ENCODE measurements around the gene CHN1.

Gene CHN1

DNA sequence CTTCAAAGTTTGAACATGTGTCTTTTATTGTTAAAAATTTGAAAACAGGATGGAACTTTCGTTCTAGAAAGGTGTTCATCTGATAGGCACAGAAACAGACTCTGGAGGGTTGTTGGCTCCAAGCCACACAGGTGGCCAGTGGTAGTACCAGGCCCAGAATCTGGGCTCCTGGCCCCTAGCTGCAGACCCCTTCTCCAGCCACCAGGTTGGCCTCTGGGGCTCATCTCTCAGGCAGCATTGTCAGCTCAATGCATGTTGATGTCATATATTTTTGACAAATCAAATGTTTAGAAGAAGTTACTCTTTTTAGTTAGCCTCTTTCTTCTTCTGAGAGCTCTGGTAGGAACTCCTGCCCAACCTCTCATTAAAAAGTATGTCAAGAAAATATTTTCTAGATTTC lies 206.4 kb downstream of the CHN1 start:
- Histone ChIP-seq H3K4me1 (ENCODE audit: control insufficient read depth, insufficient read depth, low read length) (peaks cover 15% of the 10 kb centered on the region), H3K9ac (ENCODE audit: low read depth, low read length) (no peak overlapping the region), H3K9me3 (ENCODE audit: control insufficient read depth, insufficient read depth, low read length) (no peaks in the 10 kb centered on the region), H3K27me3 (ENCODE audit: control insufficient read depth, insufficient read depth, low read length) (no peaks in the 10 kb centered on the region), H3K36me3 (ENCODE audit: control insufficient read depth, insufficient read depth, low read length) (peaks cover under 1% of the 10 kb centered on the region), H3K4me3 (ENCODE audit: low read depth, low read length) (no peak overlapping the region)

DNA sequence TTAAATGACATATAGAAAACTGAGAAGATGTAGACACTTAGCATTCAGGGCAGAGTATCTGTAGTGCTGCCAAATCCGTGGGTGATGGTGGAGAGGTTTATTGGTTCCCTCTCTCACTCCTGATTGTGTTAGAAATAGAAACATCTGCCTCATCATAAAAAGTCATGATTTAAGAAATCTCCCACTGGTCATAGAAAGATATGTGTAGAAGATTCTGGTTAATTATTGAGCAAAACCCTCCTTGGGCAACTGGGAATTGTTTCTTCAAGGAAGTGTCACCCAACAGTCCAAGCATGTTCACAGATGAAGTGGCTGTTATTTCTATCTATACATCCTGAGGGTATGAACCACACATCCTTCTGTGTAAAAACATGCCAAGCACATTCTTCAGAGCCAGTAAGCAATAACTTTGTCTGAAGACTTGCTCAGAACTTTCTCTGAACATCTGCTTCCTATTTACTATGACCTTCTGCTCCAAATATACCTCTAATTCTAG lies 207.4 kb downstream of the CHN1 start:
- no peak overlapping the region for H3K4me3 ChIP-seq (ENCODE audit: low read depth, low read length)
- H3K9ac ChIP-seq (ENCODE audit: low read depth, low read length), result no peak overlapping the region
- peaks cover 15% of the 10 kb centered on the region for H3K4me1 ChIP-seq (ENCODE audit: control insufficient read depth, insufficient read depth, low read length)
- no peaks in the 10 kb centered on the region for H3K36me3 ChIP-seq (ENCODE audit: control insufficient read depth, insufficient read depth, low read length)
- no peaks in the 10 kb centered on the region for H3K9me3 ChIP-seq (ENCODE audit: control insufficient read depth, insufficient read depth, low read length)
- no peaks in the 10 kb centered on the region for H3K27me3 ChIP-seq (ENCODE audit: control insufficient read depth, insufficient read depth, low read length)

DNA sequence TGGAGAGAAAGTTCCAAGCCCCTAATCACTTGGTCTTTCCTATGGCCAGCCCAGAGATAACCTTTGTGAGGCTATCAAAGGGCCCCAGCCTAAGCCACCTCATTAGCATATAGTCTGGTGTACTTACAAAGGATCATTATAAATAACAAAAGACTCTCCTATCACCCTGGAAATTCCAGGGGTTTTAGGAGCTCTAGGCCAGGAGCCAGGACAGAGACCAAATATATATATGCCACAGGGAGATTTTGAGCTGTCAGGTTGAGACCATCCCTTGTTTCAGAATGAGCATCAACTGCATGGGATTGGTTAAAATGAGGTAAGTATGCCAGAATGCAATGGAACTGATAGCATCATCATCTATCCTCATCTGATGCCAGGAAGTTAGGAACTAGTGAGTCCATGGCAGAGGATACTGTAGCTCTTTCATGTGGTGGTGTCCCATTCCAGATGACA lies 208.8 kb downstream of the CHN1 start:
- no peaks in the 10 kb centered on the region for H3K36me3 ChIP-seq (ENCODE audit: control insufficient read depth, insufficient read depth, low read length)
- H3K9me3 ChIP-seq (ENCODE audit: control insufficient read depth, insufficient read depth, low read length), result no peaks in the 10 kb centered on the region
- no peak overlapping the region for H3K9ac ChIP-seq (ENCODE audit: low read depth, low read length)
- no peaks in the 10 kb centered on the region for H3K27me3 ChIP-seq (ENCODE audit: control insufficient read depth, insufficient read depth, low read length)
- peaks cover 26% of the 10 kb centered on the region for H3K4me1 ChIP-seq (ENCODE audit: control insufficient read depth, insufficient read depth, low read length)
- H3K4me3 ChIP-seq (ENCODE audit: low read depth, low read length), result peak overlapping the region; percentile 16

DNA sequence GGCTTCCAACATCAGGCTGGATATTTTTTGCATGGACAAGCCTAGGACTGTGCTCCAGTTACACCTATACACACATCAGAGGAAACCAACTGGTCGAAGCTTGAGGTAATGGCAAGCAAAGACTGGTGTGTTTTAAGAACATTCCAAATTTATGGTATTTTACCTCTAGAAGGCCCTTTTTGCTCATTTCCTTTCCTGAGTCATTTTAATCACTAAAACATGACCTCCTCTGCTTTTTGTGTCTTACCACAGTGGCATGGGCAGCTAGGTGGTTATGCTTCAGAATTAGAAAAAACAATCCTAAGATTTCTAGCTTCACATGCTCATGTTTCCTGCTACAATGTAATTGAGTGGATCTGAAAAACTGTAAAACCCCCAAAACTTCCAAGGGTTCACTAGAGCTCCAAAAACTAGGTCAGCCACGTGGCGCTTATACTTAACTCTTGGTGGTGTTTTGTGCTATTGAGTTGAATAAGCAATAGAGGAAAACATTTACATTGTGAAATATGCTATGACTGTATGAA lies 210.3 kb downstream of the CHN1 start:
- Histone ChIP-seq H3K9ac (ENCODE audit: low read depth, low read length) (no peak overlapping the region), H3K9me3 (ENCODE audit: control insufficient read depth, insufficient read depth, low read length) (no peaks in the 10 kb centered on the region), H3K36me3 (ENCODE audit: control insufficient read depth, insufficient read depth, low read length) (no peaks in the 10 kb centered on the region), H3K4me1 (ENCODE audit: control insufficient read depth, insufficient read depth, low read length) (peaks cover 28% of the 10 kb centered on the region), H3K4me3 (ENCODE audit: low read depth, low read length) (no peak overlapping the region), H3K27me3 (ENCODE audit: control insufficient read depth, insufficient read depth, low read length) (no peaks in the 10 kb centered on the region)

DNA sequence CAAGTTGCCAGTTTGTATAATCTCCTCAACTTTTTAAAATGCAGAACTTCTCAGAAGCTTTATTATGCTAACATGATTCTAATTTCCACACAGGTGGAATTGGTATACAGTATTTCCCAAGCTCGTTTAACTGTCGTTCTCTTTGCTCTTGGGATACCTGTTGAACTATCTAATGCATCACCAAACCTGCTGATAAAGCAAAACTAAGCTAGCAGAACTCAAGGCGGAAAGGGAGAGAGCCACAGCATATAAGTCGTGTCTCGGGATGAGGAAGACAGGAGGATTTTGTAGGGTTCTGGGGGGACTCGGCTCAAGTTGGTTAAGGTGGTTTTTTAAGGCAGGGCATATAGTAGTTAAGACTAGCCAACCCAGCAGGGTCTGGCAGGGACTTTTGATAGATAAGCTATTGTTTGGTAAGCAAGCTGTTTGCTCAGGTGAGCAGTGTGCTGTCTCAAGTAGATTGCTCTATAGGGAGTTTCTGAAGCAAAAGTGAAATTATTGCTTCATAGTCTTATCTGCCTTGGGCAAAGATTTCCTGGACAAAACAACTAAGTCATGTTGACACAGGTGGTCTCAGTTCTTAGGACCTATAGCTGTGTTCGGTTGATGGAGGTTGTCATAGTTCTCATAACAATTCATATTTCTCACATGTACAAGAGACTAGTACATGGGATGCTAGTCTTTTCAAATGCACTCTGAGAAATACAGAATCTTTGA lies 212.7 kb downstream of the CHN1 start:
- peaks cover 41% of the 10 kb centered on the region for H3K4me1 ChIP-seq (ENCODE audit: control insufficient read depth, insufficient read depth, low read length)
- H3K9ac ChIP-seq (ENCODE audit: low read depth, low read length), result no peak overlapping the region
- H3K4me3 ChIP-seq (ENCODE audit: low read depth, low read length), result no peak overlapping the region
- no peaks in the 10 kb centered on the region for H3K36me3 ChIP-seq (ENCODE audit: control insufficient read depth, insufficient read depth, low read length)
- no peaks in the 10 kb centered on the region for H3K9me3 ChIP-seq (ENCODE audit: control insufficient read depth, insufficient read depth, low read length)
- no peaks in the 10 kb centered on the region for H3K27me3 ChIP-seq (ENCODE audit: control insufficient read depth, insufficient read depth, low read length)

DNA sequence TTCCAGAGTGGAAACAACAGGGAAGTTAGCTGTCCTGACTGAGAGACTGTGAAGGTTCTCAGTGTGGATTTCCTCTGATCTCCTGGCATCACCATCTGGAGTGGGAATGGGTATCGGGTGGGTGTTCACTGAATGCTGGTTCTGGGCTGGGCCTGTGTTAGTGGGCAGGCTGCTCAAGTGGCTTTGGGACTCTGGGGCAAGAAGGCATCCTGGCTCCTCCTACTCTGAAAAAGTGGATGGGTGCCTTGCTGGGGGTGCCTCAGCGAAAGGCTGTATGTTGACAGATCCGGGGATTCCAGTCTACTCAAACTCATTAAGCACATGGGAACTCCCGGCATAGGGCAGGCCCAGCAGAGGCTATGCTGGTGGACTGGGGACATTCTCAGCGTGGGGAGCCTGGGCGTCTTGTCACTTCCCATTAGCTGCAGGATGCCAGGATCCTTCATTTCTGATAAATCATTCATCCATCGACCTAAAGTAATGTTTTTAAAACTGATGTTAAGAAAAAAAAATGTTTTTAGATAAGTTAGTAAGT lies 213.4 kb downstream of the CHN1 start:
- no peak overlapping the region for H3K9ac ChIP-seq (ENCODE audit: low read depth, low read length)
- H3K36me3 ChIP-seq (ENCODE audit: control insufficient read depth, insufficient read depth, low read length), result no peaks in the 10 kb centered on the region
- no peaks in the 10 kb centered on the region for H3K27me3 ChIP-seq (ENCODE audit: control insufficient read depth, insufficient read depth, low read length)
- H3K4me3 ChIP-seq (ENCODE audit: low read depth, low read length), result no peak overlapping the region
- no peaks in the 10 kb centered on the region for H3K9me3 ChIP-seq (ENCODE audit: control insufficient read depth, insufficient read depth, low read length)
- peaks cover 43% of the 10 kb centered on the region for H3K4me1 ChIP-seq (ENCODE audit: control insufficient read depth, insufficient read depth, low read length)

DNA sequence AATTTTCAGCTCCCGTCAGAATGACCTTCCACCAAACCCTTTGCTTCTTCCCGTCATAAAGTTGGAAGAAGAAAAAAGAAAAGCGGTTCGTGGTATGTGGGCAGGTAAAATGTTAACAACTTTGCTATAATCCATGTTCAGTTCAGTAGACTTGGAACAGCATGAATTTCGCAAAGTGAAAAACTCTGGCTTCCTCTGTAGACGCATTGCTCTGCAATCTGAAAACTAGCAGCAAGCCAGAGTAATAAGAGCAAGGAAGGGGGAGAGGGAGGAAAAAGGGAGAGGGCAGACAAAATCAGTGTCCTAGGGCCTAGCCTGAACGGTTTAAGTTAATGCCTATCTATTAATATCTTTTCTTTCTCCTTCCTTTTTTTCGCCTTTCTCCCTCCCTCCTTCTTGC lies 214.2 kb downstream of the CHN1 start:
- no peaks in the 10 kb centered on the region for H3K27me3 ChIP-seq (ENCODE audit: control insufficient read depth, insufficient read depth, low read length)
- H3K4me3 ChIP-seq (ENCODE audit: low read depth, low read length), result no peak overlapping the region
- no peaks in the 10 kb centered on the region for H3K9me3 ChIP-seq (ENCODE audit: control insufficient read depth, insufficient read depth, low read length)
- no peaks in the 10 kb centered on the region for H3K36me3 ChIP-seq (ENCODE audit: control insufficient read depth, insufficient read depth, low read length)
- H3K4me1 ChIP-seq (ENCODE audit: control insufficient read depth, insufficient read depth, low read length), result peaks cover 40% of the 10 kb centered on the region
- no peak overlapping the region for H3K9ac ChIP-seq (ENCODE audit: low read depth, low read length)

DNA sequence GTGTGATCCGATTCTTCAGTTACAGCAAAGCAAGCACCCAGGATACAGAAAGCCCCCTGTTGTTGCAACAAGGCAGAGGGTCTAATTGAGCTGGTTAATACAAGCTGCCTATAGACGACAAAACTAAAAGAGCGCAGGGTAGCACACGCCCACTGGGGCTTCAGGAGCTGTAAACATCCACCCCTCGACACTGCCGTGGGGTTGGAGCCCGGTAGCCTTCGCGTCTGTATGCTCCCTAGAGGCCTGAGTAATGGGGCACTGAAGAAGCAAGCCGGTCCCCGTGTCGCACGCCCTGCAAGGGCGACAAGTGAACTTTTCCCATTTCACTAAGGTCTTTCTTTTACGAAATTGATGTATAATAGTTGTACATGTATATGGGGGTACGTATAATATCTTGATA lies 216.2 kb downstream of the CHN1 start:
- no peak overlapping the region for H3K9ac ChIP-seq (ENCODE audit: low read depth, low read length)
- H3K36me3 ChIP-seq (ENCODE audit: control insufficient read depth, insufficient read depth, low read length), result no peaks in the 10 kb centered on the region
- peaks cover 33% of the 10 kb centered on the region for H3K4me1 ChIP-seq (ENCODE audit: control insufficient read depth, insufficient read depth, low read length)
- no peaks in the 10 kb centered on the region for H3K9me3 ChIP-seq (ENCODE audit: control insufficient read depth, insufficient read depth, low read length)
- no peaks in the 10 kb centered on the region for H3K27me3 ChIP-seq (ENCODE audit: control insufficient read depth, insufficient read depth, low read length)
- peak overlapping the region; percentile 21 for H3K4me3 ChIP-seq (ENCODE audit: low read depth, low read length)

DNA sequence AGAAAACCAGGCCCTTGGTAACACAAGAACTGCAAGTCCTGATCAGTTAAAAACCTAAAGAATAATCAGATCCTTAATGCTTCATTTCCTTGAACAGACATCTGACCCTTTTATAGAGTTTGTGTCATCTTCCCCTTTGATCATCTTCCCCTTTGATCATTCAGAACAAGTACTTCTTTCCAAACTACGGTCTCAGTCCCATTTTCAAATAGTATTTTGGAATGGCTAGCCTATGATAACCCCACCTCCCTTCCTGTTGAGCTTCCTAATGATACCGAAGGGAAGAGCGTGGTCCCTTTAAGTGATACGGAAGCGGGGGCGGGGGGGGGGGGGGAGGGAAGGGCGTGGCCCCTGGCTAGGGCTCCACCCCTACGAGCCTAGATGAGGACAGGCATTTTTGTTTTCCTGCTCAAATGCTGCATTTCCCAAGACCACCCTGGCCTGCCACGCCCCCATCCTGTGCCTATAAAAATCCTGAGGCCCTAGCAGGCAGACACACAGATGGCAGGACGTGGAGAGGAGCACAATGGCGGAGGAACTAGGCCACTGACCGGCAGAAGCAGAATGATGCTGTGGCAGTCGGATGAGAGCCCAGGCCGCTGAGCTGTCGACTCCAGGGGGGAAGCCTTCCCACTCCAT lies 216.8 kb downstream of the CHN1 start:
- no peaks in the 10 kb centered on the region for H3K27me3 ChIP-seq (ENCODE audit: control insufficient read depth, insufficient read depth, low read length)
- H3K36me3 ChIP-seq (ENCODE audit: control insufficient read depth, insufficient read depth, low read length), result no peaks in the 10 kb centered on the region
- no peaks in the 10 kb centered on the region for H3K9me3 ChIP-seq (ENCODE audit: control insufficient read depth, insufficient read depth, low read length)
- peak overlapping the region; percentile 36 for H3K4me3 ChIP-seq (ENCODE audit: low read depth, low read length)
- peaks cover 33% of the 10 kb centered on the region for H3K4me1 ChIP-seq (ENCODE audit: control insufficient read depth, insufficient read depth, low read length)
- H3K9ac ChIP-seq (ENCODE audit: low read depth, low read length), result no peak overlapping the region

DNA sequence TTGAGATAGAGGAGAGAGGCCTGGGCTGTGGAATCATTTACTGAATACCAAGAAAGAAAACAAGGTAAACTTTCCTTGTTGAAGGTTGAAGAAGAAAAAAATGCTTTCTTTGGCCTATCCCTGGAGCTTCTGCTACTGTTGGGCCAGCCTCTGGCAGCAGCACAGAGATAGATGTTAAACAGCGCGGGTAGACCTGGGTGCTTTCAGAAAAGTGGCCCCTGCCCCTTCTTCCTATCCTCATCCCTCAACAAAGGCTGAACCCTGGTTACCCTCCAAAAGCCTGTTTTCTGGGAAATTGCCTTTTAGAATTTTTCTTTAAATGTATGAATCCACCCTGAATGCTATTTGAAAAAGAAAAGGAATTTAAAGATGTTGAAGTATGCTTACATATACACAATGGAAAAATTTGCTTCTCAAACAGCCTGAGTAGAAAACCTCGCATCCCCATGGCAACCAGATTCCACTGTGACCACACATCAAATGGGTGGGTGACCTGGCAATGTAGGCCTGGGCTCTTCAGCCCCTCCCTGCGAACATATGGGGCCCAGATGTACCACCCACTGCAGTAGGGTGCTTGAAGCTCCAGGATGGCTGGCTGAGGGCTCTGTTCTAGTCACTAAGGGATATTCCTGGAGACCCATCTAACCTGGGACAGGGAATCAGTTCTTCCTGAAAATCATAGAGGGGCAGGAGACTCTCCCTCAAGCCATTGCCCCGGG lies 217.5 kb downstream of the CHN1 start:
- H3K9me3 ChIP-seq (ENCODE audit: control insufficient read depth, insufficient read depth, low read length), result no peaks in the 10 kb centered on the region
- peaks cover 31% of the 10 kb centered on the region for H3K4me1 ChIP-seq (ENCODE audit: control insufficient read depth, insufficient read depth, low read length)
- no peak overlapping the region for H3K4me3 ChIP-seq (ENCODE audit: low read depth, low read length)
- H3K9ac ChIP-seq (ENCODE audit: low read depth, low read length), result no peak overlapping the region
- no peaks in the 10 kb centered on the region for H3K27me3 ChIP-seq (ENCODE audit: control insufficient read depth, insufficient read depth, low read length)
- H3K36me3 ChIP-seq (ENCODE audit: control insufficient read depth, insufficient read depth, low read length), result no peaks in the 10 kb centered on the region

DNA sequence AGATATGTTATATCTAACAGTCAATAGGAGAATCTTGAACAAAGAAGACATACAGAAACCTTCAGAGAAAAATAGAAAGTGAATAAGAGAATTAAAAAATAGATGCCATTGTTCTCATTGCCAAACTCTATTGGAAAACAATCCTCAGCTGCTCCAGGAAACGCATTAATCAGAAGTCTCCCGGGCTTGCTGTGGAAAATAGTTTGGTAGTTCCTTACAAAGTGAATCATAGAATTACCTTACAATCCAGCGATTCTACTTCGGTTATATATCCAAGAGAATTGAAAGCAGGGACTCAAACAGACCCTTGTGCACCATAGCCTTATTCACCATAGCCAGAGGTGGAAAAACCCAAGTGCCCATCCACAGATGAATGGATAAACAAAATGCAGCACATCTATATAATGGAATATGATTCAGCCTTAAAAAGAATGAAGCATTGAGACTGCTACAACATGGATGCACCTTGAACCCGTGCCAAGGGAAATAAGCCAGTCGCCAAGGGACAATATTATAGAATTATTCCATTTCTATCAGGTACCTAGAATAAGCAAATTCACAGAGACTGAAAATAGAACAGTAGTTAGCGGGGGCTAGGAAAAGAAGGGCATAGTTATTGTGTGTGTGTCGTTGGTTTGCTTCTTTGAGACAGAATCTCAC lies 219.0 kb downstream of the CHN1 start:
- Histone ChIP-seq H3K27me3 (ENCODE audit: control insufficient read depth, insufficient read depth, low read length) (no peaks in the 10 kb centered on the region), H3K9ac (ENCODE audit: low read depth, low read length) (no peak overlapping the region), H3K4me1 (ENCODE audit: control insufficient read depth, insufficient read depth, low read length) (peaks cover 22% of the 10 kb centered on the region), H3K36me3 (ENCODE audit: control insufficient read depth, insufficient read depth, low read length) (no peaks in the 10 kb centered on the region), H3K9me3 (ENCODE audit: control insufficient read depth, insufficient read depth, low read length) (no peaks in the 10 kb centered on the region), H3K4me3 (ENCODE audit: low read depth, low read length) (no peak overlapping the region)

Measured in iPS-15b (cell line).